K562 (cell line): ENCODE results near the gene CLCNKB. TPM values are rescaled to one million over a fixed set of nuclear protein-coding genes. Genes with fewer than 3 reads are reported as not detected.
A peak's percentile ranks its signal among the peaks of the same experiment; 100 is the strongest.

Experiments
- BCOR ChIP-seq: fragments of 450-650 bp; IDR thresholded peaks from 2 replicates; pipeline ENCODE4 v1.6.1; 2016
- BRF1 ChIP-seq: IDR thresholded peaks from 3 replicates; pipeline ENCODE4 v1.6.1; 2011; ENCODE audit warnings: borderline replicate concordance, mild to moderate bottlenecking; ENCODE audit not compliant: insufficient read length; ENCODE audit errors: extremely low read depth
- CCAR2 ChIP-seq: fragments of 200-400 bp; formaldehyde crosslinking; IDR thresholded peaks from 2 replicates; pipeline ENCODE4 v1.6.1; 2017; ENCODE audit warnings: mild to moderate bottlenecking, low read depth, low read length
- ELK3 ChIP-seq: fragments of 450-650 bp; formaldehyde crosslinking; IDR thresholded peaks from 2 replicates; pipeline ENCODE4 v1.4.0; 2020; ENCODE audit warnings: mild to moderate bottlenecking
- ETS1 ChIP-seq: conservative IDR thresholded peaks from 2 replicates; pipeline ENCODE4 v1.6.1; 2011; ENCODE audit warnings: low read depth, mild to moderate bottlenecking, low read length; ENCODE audit not compliant: control insufficient read depth
- HLTF ChIP-seq: fragments of 450-650 bp; IDR thresholded peaks from 2 replicates; pipeline ENCODE4 v1.6.1; 2016
- HMGN3 ChIP-seq: IDR thresholded peaks from 2 replicates; pipeline ENCODE4 v1.6.1; 2011; ENCODE audit warnings: borderline replicate concordance, low read depth, mild to moderate bottlenecking, mixed read lengths, low read length; ENCODE audit not compliant: insufficient read length; ENCODE audit errors: extremely low read depth
- HNRNPK ChIP-seq: fragments of 200-400 bp; formaldehyde crosslinking; IDR thresholded peaks from one replicate; pipeline ENCODE4 v1.6.1; 2018; ENCODE audit warnings: mild to moderate bottlenecking, low read depth, low read length; ENCODE audit not compliant: poor library complexity, severe bottlenecking
- KAT2B ChIP-seq: IDR thresholded peaks from one replicate; pipeline ENCODE4 v1.6.1; 2012; ENCODE audit warnings: low read depth, mild to moderate bottlenecking, control low read depth, inconsistent platforms, low read length, moderate library complexity
- L3MBTL2 ChIP-seq: fragments of 450-650 bp; IDR thresholded peaks from 2 replicates; pipeline ENCODE4 v1.6.1; 2016; ENCODE audit warnings: mild to moderate bottlenecking, moderate library complexity
- MCM3 ChIP-seq: fragments of 450-650 bp; IDR thresholded peaks from 2 replicates; pipeline ENCODE4 v1.6.1; 2016
- MEF2A ChIP-seq: IDR thresholded peaks from 2 replicates; pipeline ENCODE4 v1.6.1; 2011; ENCODE audit warnings: low read depth, mild to moderate bottlenecking, low read length, moderate library complexity; ENCODE audit not compliant: control insufficient read depth
- RBM39 ChIP-seq: fragments of 200-400 bp; formaldehyde crosslinking; optimal IDR thresholded peaks from 2 replicates; pipeline ENCODE3; 2018; ENCODE audit warnings: low read depth, low read length
- SAP30 ChIP-seq: fragments of 200-600 bp; sonication (generic); IDR thresholded peaks from 2 replicates; pipeline ENCODE4 v1.6.1; 2012; ENCODE audit warnings: borderline replicate concordance, low read depth, mild to moderate bottlenecking, moderate library complexity, low read length, control low read depth, inconsistent platforms; ENCODE audit not compliant: insufficient read depth, poor library complexity, severe bottlenecking
- SREBF2 ChIP-seq: sonication (generic); formaldehyde crosslinking; IDR thresholded peaks from 2 replicates; pipeline ENCODE4 v1.4.0; 2020; ENCODE audit warnings: mild to moderate bottlenecking, missing genetic modification reagents
- SRF ChIP-seq, 2 experiments: fragments of 250-450, 450-650 bp in 1 of 2; sonication (Bioruptor Pico) in 1 of 2; sonication (generic) in 1 of 2; formaldehyde crosslinking; IDR thresholded peaks; 2 replicates each; pipeline versions ENCODE4 v1.5.0 to v1.5.1; 2020 to 2022; ENCODE audit warnings: mild to moderate bottlenecking in 1 of 2, missing genetic modification reagents in 1 of 2
- THRA ChIP-seq: fragments of 450-650 bp; IDR thresholded peaks from 2 replicates; pipeline ENCODE4 v1.6.1; 2017; ENCODE audit warnings: mild to moderate bottlenecking, moderate library complexity
- ZNF134 ChIP-seq: fragments of 250-450 bp; sonication (Bioruptor Pico); conservative IDR thresholded peaks from 2 replicates; pipeline ENCODE4 v1.4.0; 2020
- ZNF23 ChIP-seq: fragments of 250-450 bp; sonication (Bioruptor Pico); IDR thresholded peaks from 2 replicates; pipeline ENCODE4 v1.4.0; 2020; ENCODE audit warnings: mild to moderate bottlenecking
- ZNF79 ChIP-seq: fragments of 250-450 bp; sonication (Bioruptor Pico); IDR thresholded peaks from 2 replicates; pipeline ENCODE4 v1.4.0; 2020; ENCODE audit warnings: low read depth, mild to moderate bottlenecking, moderate library complexity
- polyA plus RNA-seq, 8 experiments: library from polyadenylated mRNA; depleted of rRNA in 4 of 8; stranded (reverse) in 5 of 8; unstranded in 3 of 8; fragments of >200 nt; fragmentation: Nextera tagmentation in 2 of 8; fragmentation: Illumina TruSeq in 1 of 8; extraction: Ambion mirVana in 2 of 8; extraction: Trizol in 1 of 8; gene quantifications; 2 replicates each; pipeline versions ENCODE4 v1.2.1 to v1.2.3, GENCODE V29; 2011 to 2014; ENCODE audit warnings: inconsistent platforms in 1 of 8, missing spikeins in 1 of 8
- total RNA-seq, 7 experiments: library from RNA; depleted of rRNA in 6 of 7; stranded (reverse); fragments of >200 nt in 6 of 7; fragmentation: Illumina TruSeq in 2 of 7; extraction: Trizol in 2 of 7; gene quantifications; 2 replicates each; pipeline versions ENCODE4 v1.2.1 to v1.2.3, GENCODE V29; 2011 to 2021; ENCODE audit warnings: low replicate concordance in 1 of 7
- TF ChIP-seq, protein P1 (sequence below): fragments of 450-650 bp; IDR thresholded peaks from 2 replicates; pipeline ENCODE4 v1.6.1; 2016; ENCODE audit warnings: low read depth, mild to moderate bottlenecking, moderate library complexity
- TF ChIP-seq, protein P2 (sequence below): fragments of 250-450 bp; sonication (Bioruptor Pico); IDR thresholded peaks from 2 replicates; pipeline ENCODE4 v1.4.0; 2020; ENCODE audit warnings: mild to moderate bottlenecking

CLCNKB gene
- total and polyA plus RNA-seq, 9 of the 15 experiments (the other 6 are each of a cell fraction or from before 2014, with no cell fraction given): 0.08 to 1.7 (median 0.64) TPM

GRCh38 chr1:16055613-16056520 is 12.3 kb downstream of the CLCNKB start (continued):
- TF ChIP-seq, protein P1, sequence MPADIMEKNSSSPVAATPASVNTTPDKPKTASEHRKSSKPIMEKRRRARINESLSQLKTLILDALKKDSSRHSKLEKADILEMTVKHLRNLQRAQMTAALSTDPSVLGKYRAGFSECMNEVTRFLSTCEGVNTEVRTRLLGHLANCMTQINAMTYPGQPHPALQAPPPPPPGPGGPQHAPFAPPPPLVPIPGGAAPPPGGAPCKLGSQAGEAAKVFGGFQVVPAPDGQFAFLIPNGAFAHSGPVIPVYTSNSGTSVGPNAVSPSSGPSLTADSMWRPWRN: no peak
- TF ChIP-seq THRA: no peak
- TF ChIP-seq CCAR2: no peak
- TF ChIP-seq HLTF: no peak
- no peak; the same call in 1 of the 2 replicates for TF ChIP-seq ETS1
- no peak for TF ChIP-seq ZNF134 (CRISPR knock-in tag)
- no peak for TF ChIP-seq SRF (CRISPR knock-in tag; IDR thresholded peaks at IDR 0.05)
- TF ChIP-seq, protein P2, sequence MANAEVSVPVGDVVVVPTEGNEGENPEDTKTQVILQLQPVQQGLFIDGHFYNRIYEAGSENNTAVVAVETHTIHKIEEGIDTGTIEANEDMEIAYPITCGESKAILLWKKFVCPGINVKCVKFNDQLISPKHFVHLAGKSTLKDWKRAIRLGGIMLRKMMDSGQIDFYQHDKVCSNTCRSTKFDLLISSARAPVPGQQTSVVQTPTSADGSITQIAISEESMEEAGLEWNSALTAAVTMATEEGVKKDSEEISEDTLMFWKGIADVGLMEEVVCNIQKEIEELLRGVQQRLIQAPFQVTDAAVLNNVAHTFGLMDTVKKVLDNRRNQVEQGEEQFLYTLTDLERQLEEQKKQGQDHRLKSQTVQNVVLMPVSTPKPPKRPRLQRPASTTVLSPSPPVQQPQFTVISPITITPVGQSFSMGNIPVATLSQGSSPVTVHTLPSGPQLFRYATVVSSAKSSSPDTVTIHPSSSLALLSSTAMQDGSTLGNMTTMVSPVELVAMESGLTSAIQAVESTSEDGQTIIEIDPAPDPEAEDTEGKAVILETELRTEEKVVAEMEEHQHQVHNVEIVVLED (CRISPR knock-in tag): no peak
- no peak for TF ChIP-seq HNRNPK
- TF ChIP-seq KAT2B: no peak
- no peak for TF ChIP-seq ELK3
- TF ChIP-seq SAP30: no peak
- TF ChIP-seq ZNF23 (CRISPR knock-in tag): no peak
- no peak for TF ChIP-seq SREBF2 (CRISPR knock-in tag)
- peak; percentile 30 for TF ChIP-seq HMGN3
- peak; percentile 48; the same call in 1 of the 2 replicates for TF ChIP-seq L3MBTL2
- peak; percentile 43 for TF ChIP-seq BCOR
- no peak for TF ChIP-seq BRF1
- TF ChIP-seq RBM39: peak; percentile 25
- peak; percentile 87 for TF ChIP-seq MEF2A
- no peak for TF ChIP-seq ZNF79 (CRISPR knock-in tag)
- TF ChIP-seq MCM3: no peak
